ENCODE results near the gene FSTL3.
"Not testable (repeated sequence)": the region's sequence is repeated elsewhere in the genome, so short reads cannot be mapped to it uniquely, and the experiment has no call there.

FSTL3 gene

DNA sequence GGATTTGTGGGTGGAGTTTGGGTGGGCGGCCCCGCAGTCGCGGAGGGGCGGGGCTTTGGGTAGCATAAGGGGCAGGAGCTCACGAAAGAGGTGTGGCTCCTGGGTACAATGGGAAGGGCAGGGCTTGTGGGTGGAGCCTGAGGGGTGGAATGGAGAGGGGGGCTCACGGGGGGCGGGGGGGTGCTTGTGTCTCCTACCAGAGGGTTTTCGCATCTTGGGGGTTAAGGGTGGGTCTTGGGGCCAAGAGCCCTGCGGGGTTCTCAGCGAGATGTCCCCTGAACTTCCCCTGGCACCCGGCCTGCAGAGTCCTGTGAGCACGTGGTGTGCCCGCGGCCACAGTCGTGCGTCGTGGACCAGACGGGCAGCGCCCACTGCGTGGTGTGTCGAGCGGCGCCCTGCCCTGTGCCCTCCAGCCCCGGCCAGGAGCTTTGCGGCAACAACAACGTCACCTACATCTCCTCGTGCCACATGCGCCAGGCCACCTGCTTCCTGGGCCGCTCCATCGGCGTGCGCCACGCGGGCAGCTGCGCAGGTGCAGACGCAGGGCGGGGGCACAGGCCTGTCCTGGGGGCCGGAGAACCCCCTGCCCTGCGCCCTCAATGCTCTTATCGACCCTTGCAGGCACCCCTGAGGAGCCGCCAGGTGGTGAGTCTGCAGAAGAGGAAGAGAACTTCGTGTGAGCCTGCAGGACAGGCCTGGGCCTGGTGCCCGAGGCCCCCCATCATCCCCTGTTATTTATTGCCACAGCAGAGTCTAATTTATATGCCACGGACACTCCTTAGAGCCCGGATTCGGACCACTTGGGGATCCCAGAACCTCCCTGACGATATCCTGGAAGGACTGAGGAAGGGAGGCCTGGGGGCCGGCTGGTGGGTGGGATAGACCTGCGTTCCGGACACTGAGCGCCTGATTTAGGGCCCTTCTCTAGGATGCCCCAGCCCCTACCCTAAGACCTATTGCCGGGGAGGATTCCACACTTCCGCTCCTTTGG is 5.1 kb downstream of the FSTL3 start:
- in situ Hi-C loops (cut with MboI; ENCODE audit: low sequenced_read_pairs) = no loop called here

- in situ Hi-C loops (cut with MboI; ENCODE audit: low sequenced_read_pairs) = no loop called here
These were observed 6.6 kb downstream of the FSTL3 start for GRCh38 chr19:682678-683320.

- in situ Hi-C loops (cut with MboI; ENCODE audit: low sequenced_read_pairs) = no loop called here
These were observed 9.3 kb downstream of the FSTL3 start for GRCh38 chr19:685454-685931.

DNA sequence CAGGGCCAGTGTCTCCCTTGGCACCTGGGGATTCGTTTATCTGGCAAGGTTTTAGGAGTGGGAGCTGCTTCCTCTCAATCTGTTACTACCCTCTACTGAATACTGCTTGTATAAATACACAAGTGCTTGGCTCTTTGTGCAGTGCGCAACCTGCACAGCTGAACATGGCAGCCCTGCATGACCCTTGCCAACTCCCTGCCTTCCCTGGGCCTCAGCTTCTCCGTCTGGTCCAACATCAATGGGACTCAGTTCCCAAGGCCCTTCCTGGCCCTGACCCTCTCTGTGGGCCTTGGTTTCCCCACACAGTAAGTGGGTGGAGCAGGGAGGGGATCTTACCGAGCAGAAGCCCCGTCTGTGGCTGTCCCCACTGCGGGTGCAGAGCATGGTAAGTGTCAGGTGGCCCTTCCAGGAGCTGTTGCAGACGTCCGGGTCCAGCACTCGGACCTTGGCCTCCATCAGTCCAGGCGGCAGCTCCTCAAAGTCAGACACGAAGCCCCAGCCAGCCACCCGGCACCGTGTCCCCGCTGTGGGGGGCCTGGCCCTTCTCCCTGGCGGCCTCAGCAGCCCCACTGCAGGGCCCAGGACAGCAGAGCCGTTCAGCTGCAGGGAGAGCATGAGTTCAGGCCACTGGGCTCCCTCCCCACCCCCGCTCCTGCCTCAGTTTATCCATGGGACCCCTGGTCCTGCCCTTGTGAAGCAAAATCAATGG is 10.6 kb downstream of the FSTL3 start:
- in situ Hi-C loops (cut with MboI; ENCODE audit: low sequenced_read_pairs) = no loop called here

GRCh38 chr19:687569-688166 is 11.5 kb downstream of the FSTL3 start:
- in situ Hi-C loops (cut with MboI; ENCODE audit: low sequenced_read_pairs) = no loop called here

GRCh38 chr19:688214-688613 is 12.0 kb downstream of the FSTL3 start:
- in situ Hi-C loops (cut with MboI; ENCODE audit: low sequenced_read_pairs) = no loop called here

DNA sequence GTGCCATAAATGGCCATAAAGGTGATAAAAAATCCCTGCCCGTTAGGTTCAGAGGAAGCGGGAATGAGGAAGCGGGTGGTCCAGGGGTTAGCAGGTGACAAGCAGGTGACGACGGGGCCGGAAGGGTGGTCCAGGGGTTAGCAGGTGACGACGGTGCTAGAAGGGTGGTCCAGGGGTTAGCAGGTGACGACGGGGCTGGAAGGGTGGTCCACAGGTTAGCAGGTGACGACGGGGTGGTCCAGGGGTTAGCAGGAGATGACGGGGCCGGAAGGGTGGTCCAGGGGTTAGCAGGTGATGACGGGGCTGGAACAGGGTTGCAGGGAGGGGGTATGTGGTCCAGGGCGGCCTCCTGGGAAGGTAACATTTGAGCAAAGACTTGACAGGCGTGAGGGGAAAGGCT is 12.8 kb downstream of the FSTL3 start:
- in situ Hi-C loops (cut with MboI; ENCODE audit: low sequenced_read_pairs) = no loop called here

- in situ Hi-C loops (cut with MboI; ENCODE audit: low sequenced_read_pairs) = no loop called here
These were observed 14.0 kb downstream of the FSTL3 start for GRCh38 chr19:690203-690602.

- in situ Hi-C loops (cut with MboI; ENCODE audit: low sequenced_read_pairs) = no loop called here
These were observed 18.5 kb downstream of the FSTL3 start for GRCh38 chr19:694481-695351.

- in situ Hi-C loops (cut with MboI; ENCODE audit: low sequenced_read_pairs) = no loop called here
These were observed 19.3 kb downstream of the FSTL3 start, which contains the start of gene PRSS57 for GRCh38 chr19:695352-695949. Gene PRSS57 (minus strand): TSS chr19:695452. CDS start chr19:695430, 22 bp downstream.

- in situ Hi-C loops (cut with MboI; ENCODE audit: low sequenced_read_pairs) = not testable (repeated sequence)
These were observed 22.3 kb downstream of the FSTL3 start for GRCh38 chr19:698529-698928.

- in situ Hi-C loops (cut with MboI; ENCODE audit: low sequenced_read_pairs) = not testable (repeated sequence)
These were observed 23.7 kb downstream of the FSTL3 start for GRCh38 chr19:699885-700284.

GRCh38 chr19:702847-703246 is 26.7 kb downstream of the FSTL3 start:
- in situ Hi-C loops (cut with MboI; ENCODE audit: low sequenced_read_pairs) = not testable (repeated sequence)

DNA sequence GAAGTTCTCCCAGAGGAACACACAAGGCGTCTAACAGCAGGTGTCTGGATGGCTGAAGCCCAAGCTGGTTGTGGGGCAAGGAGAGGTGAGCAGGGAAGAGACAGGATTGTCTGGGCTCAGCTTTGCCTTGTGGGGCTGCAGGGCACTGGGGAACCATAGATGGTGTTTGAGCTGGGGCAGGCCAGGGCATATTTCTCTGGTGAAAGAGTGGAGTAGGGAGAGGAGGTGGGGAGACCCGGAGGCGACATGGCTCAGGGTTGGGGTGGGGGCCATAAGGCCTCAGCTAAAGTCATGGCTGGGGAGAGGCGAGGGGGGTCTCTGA is 27.1 kb downstream of the FSTL3 start:
- in situ Hi-C loops (cut with MboI; ENCODE audit: low sequenced_read_pairs) = no loop called here

DNA sequence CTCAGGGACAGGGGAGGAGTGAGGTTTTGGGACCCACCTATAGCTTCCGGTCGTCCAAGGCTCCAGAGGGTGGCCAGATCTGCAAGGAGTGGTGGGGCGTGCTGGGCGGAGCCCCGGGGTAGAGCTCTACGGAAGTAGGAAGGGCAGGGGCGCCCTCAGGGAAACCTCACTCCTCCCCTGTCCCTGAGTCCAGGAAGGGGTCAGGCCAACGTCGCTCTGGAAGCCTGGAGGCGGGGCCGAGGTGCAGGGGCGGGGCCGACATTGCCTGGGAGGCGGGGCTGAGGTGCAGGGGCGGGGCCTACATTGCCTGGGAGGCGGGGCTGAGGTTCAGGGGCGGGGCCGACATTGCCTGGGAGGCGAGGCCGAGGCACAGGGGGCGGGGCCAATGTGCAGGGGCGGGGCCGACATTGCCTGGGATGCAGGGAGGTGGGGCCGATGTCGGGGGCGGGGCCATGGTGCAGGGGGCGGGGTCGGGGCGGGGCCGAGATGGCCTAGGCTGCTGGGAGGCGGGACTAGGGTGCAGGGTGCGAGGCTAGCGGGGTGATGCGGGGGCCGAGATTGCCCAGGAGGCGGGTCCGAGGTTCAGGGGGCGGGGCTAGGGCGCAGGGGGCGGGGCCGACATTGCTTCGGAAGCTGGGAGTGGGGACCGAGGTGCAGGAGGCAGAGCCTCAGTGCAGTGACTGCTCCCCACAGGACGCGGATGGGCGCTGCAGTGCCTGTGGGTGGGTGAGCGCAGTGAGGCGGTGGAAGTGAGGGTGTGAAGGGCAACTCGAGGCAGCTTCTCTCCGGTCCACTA is 27.7 kb downstream of the FSTL3 start:
- in situ Hi-C loops (cut with MboI; ENCODE audit: low sequenced_read_pairs) = no loop called here

GRCh38 chr19:704447-704741 is 28.2 kb downstream of the FSTL3 start:
- in situ Hi-C loops (cut with MboI; ENCODE audit: low sequenced_read_pairs) = no loop called here

GRCh38 chr19:708154-709143 is 32.3 kb downstream of the FSTL3 start, which contains the start of gene PALM:
Gene PALM (plus strand): TSS chr19:708935. CDS start chr19:709147, 212 bp downstream.
- in situ Hi-C loops (cut with MboI; ENCODE audit: low sequenced_read_pairs) = no loop called here

Data from hTERT RPE-1 (cell line).